Measurements from ENCODE around the gene SLC29A3.

DNA sequence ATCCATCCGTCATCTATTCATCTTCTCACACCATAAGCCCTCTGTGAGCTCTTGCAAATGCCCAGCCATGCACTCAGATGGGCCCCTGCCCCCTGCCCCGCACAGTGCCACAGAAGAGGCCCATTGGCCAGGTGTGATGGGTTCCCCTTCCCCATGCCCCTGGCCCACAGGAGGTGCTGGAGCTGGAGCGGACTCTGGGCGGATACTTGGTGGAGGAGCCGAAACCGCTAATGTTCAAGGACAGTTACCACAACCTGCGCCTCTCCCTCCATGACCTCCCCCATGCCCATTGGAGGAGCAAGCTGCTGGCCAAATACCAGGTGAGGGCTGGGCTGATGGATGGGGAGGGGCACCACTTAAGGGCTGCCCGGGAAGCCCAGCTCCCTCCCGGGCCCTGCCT, 23.4 kb upstream of the SLC29A3 start:
- no peak for TF ChIP-seq CTCF (IDR thresholded peaks at IDR 0.05; ENCODE audit: insufficient read depth, low read length, poor library complexity, severe bottlenecking)
- no peak for TF ChIP-seq EZH2phosphoT487 (conservative IDR thresholded peaks at IDR 0.05; ENCODE audit: low read length)
